GM18508 (cell line): ENCODE results near the gene DNAI4.
"Not testable (repeated sequence)": the region's sequence is repeated elsewhere in the genome, so short reads cannot be mapped to it uniquely, and the experiment has no call there.

Source experiments
- ATAC-seq: cut with Tn5 transposase; IDR thresholded peaks from one replicate; pipeline ENCODE4 v1.9.1; 2021; ENCODE audit warnings: moderate number of reproducible peaks; ENCODE audit not compliant: insufficient read depth, unreplicated experiment

The DNAI4 gene, protein sequence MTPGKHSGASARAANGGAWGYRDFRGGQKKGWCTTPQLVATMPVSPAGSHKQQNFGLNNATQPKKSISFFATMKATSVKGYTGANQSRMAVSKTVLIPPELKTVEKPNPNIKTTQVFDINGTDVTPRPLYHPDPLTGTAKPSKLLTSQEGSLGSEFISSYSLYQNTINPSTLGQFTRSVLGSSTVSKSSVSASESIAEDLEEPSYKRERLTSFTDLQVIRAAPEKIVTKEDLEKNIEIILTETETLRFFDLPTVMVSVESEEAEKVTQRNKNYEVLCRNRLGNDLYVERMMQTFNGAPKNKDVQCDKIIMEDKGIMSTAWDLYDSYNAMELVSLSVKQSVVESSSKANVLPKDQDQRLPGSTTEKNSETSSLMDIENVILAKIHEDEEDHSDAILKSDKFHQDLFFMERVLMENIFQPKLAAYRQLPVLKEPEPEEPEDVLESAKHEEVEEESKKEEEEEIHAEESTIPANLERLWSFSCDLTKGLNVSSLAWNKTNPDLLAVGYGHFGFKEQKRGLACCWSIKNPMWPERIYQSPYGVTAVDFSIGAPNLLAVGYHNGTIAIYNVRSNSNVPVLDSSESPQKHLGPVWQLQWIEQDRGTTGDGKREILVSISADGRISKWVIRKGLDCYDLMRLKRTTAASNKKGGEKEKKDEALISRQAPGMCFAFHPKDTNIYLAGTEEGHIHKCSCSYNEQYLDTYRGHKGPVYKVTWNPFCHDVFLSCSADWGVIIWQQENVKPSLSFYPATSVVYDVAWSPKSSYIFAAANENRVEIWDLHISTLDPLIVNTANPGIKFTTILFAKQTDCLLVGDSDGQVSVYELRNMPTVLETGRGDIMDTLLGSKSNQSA

DNA sequence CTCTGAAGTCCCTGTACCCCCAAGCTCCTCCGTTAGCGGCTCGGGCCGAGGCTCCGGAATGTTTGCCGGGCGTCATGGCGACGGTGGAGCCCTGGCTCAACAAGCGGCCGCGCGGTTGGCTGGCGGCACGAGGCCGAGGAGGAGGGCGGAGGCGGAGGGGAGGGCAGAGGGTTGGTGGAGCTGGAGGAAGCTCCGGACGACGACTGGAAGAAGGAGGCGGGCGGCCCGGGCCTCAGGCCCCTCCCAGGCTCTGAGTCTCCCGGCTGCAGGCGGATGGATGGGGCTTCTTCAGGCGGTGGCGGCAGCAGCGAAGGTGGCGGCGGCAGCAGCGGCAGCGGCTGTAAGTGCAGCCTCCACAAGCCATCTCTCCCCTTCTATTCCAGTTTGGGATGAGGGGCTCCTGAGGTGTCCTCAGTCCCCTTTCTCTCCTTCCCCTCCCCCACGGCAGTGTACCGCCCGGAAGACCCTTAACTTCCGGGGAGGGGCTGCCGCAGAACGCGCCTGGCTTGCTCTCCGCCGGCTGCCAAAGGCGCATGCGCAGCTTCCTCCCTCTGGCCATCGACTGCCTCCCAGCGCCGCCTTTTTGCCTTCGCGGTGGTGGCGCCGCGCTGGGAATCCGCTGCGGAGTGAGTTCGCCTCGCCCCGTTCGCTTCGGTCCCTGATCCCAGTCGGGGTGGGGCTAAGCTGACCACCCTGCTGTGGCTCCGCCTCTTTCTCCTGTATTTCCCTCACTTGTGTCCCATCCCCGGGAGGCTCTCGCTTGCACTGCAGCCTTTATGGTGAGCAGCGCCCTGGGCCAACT lies at the start of gene DNAI4, which contains the start of gene MIER1:
TSS of gene DNAI4 (minus strand) at position 101 of the 802 bp plus-strand sequence. CDS start at position 76, 25 bp downstream.
TSS of gene MIER1 (plus strand) at position 235 of the 802 bp plus-strand sequence. CDS start at position 274, 39 bp downstream.
- ATAC-seq = peak; percentile 73

DNA sequence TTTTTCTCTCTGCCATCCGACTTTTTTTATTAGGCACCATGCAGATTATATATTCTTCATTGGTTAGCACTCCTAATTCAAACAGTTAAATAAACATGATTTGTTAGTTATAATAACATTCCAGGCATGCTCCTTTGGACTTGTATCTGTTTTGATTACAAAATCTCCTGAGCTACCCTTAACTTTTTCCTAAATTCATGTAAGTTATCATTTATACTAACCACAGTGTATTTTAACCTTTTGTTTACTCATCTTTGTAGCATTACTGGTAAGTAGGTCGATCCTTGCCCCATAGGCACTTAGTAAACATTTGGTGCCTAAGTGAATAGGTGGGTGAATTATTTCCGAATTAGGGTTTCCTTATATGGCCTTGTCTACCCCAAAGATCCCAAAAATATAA lies 43.9 kb upstream of the DNAI4 start:
- ATAC-seq = no peak

DNA sequence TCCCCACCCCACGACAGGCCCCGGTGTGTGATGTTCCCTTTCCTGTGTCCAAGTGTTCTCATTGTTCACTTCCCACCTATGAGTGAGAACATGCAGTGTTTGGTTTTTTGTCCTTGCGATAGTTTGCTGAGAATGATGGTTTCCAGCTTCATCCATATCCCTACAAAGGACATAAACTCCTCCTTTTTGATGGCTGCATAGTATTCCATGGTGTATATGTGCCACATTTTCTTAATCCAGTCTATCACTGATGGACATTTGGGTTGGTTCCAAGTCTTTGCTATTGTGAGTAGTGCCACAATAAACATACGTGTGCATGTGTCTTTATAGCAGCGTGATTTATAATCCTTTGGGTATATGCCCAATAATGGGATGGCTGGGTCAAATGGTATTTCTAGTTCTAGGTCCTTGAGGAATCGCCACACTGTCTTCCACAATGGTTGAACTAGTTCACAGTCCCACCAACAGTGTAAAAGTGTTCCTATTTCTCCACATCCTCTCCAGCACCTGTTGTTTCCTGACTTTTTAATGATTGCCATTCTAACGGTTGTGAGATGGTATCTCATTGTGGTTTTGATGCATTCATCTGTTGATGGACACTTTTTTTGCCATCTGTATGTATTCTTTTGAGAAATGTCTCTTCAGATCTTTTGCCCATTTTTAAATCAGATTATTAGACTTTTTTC lies 41.7 kb upstream of the DNAI4 start:
- ATAC-seq = not testable (repeated sequence)

DNA sequence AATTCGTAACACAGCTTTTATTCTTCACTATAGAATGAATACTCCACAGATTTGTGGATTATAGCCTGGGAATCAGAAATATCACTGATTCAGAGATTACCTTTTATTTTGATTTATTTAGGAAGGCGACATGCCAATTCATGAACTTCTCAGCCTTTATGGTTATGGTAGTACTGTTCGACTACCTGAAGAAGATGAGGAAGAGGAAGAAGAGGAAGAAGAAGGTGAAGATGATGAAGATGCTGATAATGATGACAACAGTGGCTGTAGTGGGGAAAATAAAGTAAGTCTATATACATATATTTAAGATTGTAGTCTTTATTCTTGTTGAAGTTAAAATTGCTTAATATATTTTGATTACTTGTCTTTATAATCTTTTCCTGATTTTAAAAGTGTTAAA lies 33.3 kb upstream of the DNAI4 start:
- ATAC-seq = no peak

DNA sequence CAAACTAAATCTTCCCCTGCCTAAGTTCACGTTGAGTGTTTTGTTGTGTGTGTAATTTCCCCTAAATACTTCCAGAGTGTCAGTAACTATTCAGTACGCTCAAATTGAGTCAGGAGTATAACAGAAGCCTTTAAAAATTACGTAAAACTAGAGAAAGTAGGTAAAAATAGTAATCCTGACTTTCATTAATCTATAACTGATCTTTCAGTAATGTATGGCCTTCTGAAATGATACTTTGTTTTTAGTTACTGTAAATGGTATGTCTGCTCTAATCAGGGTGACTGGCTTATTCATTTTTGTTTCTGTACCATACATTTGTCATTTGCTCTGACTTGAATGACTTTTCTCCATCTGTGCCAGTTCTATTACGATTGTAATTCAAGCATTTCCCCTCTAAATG lies 29.6 kb upstream of the DNAI4 start:
- peak; percentile 92 for ATAC-seq

DNA sequence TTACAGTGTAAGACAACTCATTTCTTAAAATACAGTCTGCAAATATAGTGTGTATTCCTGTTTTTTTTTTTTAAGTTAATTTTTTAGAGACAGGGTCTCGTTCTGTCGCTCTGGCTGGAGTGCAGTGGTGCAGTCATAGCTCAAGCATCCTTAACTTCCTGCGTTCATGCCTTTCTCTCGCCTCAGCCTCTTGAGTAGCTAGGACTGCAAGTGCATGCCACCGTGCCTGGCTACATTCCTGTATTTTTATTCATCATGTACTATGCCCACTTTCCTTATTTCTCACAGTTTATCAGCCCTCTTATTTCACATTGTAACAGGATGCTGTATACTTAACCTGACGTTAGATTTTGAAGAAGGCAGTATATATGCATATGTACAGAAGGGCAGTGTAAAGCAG lies 26.9 kb upstream of the DNAI4 start:
- ATAC-seq = no peak

DNA sequence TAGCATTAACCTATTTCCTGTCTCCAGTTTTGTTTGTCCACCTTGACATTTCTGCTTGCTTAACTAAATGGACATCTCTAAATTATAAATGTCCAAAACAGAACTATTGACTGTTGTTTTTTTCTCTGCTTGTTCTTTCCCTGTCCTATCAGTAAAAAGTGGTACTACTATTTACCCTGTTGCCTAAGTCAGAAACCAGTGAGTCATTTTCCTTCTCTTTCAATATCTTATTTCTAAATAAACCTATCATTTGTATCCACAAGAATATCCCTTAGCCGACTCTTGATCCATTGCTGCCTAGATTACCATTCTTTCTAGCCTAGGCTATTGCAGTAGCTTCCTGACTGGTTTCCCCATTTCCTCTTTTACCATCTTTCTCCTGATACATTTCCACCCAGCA lies 22.6 kb upstream of the DNAI4 start:
- ATAC-seq = no peak

DNA sequence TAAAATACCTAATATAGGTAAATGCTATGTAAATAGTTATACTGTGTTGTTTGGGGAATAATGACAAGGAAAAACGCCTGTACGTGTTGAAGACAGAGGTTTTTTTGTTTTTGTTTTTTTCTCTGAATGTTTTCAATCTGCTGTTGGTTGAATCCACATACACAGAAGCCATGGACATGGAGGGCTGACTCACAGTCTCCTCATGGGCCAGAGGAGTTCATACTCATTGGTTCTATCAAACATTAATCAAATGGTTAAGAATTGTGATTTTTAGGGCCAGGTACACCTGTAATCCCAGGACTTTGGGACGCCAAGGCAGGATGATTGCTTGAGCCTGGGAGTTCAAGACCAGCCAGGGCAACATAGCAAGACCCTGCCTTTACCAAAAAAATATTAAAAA lies 20.7 kb upstream of the DNAI4 start:
- no peak for ATAC-seq

DNA sequence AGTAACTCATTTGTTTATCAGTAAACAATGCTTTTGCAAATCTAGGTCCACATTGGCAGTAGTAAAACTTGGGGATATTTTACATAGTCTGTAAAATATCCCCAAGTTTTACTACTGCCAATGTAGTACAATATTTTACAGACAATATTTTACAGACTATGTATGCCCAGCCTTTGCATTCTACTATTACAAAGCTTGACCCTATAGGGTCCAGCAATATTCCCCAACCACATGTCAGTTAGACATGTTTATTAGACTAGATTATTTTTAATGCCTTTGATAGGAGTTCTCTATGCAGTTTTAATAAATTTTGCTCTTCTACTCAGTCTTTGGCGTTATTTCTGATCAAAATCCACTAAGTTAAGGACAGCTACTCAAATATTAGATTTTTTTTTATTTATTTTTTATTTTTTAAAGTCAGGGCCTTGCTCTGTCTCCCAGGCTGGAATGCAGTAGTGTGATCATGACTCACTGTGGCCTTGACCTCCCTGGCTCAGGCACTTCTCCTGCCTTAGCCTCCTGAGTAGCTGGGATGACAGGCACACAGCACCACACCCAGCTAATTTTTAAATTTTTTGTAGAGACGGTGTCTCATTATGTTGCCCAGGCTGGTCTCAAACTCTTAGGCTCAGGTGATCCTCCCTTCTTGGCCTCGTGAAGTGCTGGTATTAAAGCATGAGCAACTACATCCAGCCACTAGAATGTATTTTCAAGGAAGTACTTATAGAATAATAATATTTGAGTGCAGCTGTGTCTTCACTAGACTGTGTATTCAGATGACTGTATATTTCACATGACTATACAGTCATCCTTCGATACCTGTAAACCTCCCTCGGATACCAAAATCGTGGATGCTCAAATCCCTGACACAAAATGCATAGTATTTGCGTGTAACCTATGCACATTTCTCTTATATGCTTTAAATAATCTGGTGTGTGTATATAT lies 19.9 kb upstream of the DNAI4 start:
- ATAC-seq = no peak

DNA sequence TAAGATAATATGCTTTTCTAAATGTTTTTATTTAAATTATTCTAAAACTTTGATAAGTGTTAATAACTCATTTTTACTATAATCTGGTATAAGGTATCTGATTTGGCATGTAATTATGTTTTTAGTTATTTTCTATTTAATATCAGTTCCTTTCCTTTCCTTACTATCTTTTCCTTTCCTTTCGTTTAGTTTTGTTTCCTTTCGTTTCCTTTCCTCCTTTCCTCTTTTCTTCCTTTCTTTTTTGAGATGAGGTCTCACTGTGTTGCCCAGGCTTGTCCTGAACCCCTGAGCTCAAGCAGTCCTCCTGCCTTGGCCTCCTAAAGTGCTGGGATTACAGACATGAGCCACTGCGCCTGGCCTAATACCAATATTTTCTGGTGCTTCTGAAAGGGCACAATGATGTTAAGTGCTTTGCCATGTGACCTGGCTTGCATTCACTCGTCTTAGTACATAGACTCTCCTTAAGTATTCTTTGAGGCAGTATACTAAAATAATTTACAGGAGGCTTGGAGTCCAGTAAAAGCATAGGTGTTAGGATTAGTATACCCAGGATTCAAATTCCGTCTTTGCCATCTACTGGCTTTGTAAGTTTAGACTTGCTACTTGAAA lies 18.8 kb upstream of the DNAI4 start:
- ATAC-seq = no peak

DNA sequence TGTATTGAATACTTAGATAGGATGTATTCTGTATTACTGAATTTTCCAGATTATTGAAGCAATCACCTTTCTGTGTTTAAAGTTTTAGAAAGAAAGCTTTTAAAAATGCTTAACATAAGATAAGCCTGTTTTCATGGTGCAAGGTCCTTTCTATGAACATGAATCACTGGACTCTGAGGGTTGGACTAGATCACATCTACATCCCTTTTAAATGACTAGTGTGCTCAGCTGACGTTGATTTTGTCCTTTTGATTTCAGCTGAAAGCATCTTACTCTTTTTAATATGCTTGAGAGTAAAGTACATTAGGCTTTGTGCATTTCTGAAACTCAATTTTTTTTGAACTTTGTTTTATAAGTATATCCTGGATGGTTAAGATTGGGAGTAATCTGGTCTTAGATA lies 16.3 kb upstream of the DNAI4 start:
- no peak for ATAC-seq

DNA sequence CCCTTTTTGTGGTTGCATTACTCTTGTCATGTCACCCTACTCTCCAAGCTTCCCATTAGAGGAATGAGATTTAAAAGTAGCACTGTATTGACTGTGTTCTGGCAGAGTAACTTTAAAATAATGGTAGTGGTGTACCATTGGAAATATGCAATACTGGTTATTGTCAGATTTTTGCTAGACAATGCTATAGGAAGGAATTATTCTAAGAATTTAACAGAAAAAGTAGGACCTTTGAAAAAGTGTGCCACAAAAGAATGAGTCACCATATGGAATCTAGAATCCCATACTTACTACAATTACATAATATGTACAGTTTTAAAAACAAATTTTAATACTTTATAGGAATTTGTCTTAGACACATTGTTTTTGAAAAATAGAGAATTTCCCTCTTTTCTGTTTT lies 14.0 kb upstream of the DNAI4 start:
- no peak for ATAC-seq

DNA sequence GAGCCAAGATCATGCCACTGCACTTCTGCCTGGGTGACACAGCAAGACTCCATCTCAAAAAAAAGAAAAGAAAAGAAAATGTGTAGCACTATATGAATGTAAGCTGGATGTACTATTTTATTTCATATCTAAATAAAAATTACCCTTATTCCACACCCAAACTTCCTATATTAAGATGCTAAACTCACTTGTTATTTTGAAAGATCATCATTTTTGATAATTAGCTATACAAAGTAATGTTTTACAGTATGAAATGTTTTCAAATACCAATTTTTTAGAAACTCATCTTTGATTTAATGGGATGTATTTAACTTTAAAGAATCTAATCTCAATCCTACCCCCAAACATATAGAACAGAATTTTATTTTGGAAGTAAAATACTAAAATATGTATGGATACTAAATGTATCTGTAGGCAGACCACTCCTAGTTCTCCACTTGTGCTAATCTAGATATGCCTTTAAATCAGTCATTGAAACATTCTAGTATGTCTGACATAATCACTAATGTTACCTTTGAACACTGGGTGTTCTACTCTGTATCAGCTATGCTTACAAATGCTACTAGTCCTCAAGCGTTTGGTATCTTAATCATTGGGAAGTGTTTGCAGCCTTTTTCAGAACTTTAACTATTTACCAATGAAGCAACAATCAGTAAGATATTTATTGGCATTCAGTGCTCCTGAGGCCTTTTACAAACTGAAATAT lies 13.0 kb upstream of the DNAI4 start:
- no peak for ATAC-seq

DNA sequence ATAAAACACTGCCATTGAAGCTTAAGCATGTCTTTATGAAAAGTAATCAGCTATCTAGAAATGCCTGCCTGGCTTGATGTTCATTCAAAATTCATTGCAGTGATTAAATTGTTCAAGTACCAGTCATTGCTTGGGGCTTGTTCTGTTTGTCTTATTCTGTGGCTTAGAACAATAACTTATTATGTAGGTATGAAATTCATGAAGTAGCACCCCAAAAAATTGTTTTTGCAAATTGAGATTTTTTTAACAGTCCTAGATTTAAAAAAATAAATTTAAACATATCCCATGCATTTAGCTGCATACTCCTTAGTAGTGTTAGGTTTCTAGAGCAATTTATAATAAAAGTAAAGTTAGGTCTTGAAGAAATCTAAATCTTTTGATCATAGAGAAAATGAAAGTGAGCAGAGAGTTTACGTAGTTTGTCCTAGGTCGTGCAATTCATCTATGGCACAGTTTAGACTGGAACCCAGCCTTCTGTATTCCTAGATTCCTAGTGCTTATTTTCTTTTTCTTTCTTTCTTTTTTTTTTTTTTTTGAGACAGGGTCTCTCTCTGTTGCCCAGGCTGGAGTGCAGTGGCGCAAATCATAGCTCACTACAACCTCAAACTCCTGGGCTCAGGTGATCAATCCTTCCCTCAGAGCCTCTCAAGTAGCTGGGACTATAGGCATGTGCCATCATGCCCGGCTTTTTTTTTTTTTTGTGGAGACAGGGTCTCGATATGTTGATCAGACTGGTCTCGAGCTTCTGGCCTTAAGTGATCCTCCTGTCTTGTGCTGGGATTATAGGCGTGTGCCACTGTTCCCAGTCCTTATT lies 9.4 kb upstream of the DNAI4 start:
- ATAC-seq = no peak

DNA sequence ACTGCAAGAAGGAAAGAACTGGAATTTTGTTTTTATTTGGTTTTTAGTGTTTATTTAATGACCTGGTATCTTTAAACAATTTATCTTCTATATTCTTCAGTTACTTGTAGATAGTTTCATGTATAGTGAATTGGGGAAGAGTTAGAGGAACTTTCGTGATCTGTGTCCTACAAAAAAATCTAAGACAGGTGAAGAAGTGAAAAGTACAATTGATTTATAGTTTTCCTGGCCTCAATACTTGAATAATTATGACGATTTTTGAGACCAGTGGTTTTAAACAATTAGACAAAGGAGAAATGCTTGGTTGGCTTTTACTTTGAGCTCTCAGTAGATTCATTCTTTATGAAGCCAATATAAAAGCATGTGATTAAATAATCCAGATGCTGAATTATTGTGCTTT lies 7.6 kb upstream of the DNAI4 start:
- no peak for ATAC-seq

DNA sequence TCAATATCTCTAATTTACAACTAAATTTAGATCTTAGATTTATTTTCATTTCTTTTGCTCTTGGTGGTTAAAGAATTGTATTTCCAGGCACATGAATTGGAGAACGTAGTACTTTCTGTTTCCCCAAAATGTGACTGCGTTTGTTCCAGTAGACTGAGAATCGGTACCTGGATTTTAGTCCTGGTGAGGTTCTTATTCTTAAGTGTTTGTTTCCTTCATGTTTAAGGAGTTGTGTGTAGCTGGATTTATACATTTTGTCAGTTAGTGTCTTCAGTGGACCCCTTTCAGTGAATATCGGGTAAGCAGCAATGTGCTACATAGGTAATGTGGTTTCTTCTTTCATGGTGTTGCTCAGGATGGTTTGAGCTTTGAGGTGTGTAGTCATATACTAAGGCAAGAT lies 6.9 kb upstream of the DNAI4 start:
- no peak for ATAC-seq

DNA sequence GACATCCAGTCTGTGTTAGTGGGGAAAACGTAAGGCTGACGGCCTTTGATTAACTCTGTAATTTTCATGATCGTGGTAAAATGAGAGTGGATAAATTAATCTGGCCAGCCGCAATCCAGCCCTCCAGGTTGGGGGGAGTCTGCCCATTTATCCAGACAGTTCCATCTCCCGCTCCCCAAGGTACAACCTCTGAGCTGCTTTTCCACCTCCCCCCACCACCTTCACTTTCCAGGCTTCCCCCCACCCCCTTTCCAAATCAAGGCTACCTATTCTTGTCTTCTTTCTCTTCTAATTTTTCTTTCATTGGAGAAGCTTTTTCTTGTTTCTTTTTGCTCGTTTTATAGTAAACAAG lies 6.1 kb upstream of the DNAI4 start:
- no peak for ATAC-seq
